ENCODE measurements around the gene FAM185A.
"Not testable (repeated sequence)": the region's sequence is repeated elsewhere in the genome, so short reads cannot be mapped to it uniquely, and the experiment has no call there.

Gene FAM185A

GRCh38 chr7:102748605-102749444, at the start of gene FAM185A:
FAM185A (plus strand) TSS chr7:102748999; CDS start chr7:102749208, 209 bp downstream.
- ATAC-seq (ENCODE audit: insufficient read depth, low read depth): peak; percentile 99
- H4K20me1 ChIP-seq (ENCODE audit: insufficient read depth, low read length); H3K27me3 ChIP-seq (ENCODE audit: insufficient read depth, low read length, poor library complexity); H3K36me3 ChIP-seq (ENCODE audit: insufficient read depth, low read length); H3K9me3 ChIP-seq (ENCODE audit: insufficient read depth, low read length, severe bottlenecking); H3K79me2 ChIP-seq (ENCODE audit: insufficient read depth, low read length): not testable (repeated sequence)
- Histone ChIP-seq H2AFZ (ENCODE audit: low read depth, low read length) (peak within 1 kb of the TSS; percentile 69), H3K4me3 (ENCODE audit: low read depth in 1 of 2, low read length in 2 of 2) (peak within 1 kb of the TSS; percentile 16 to 55; a peak in 3 of 4 replicates), H3K4me1 (ENCODE audit: insufficient read depth, low read length) (peaks cover 19% of the 10 kb centered on the region), H3K4me2 (ENCODE audit: insufficient read depth, low read length) (peak within 1 kb of the TSS; percentile 77), H3K9ac (ENCODE audit: low read depth, low read length) (peak within 1 kb of the TSS; percentile 62), H3K27ac (ENCODE audit: low read length) (peak within 1 kb of the TSS; percentile 6; the same call in 1 of the 2 replicates)
- peak; percentile 99 for DNase-seq

DNA sequence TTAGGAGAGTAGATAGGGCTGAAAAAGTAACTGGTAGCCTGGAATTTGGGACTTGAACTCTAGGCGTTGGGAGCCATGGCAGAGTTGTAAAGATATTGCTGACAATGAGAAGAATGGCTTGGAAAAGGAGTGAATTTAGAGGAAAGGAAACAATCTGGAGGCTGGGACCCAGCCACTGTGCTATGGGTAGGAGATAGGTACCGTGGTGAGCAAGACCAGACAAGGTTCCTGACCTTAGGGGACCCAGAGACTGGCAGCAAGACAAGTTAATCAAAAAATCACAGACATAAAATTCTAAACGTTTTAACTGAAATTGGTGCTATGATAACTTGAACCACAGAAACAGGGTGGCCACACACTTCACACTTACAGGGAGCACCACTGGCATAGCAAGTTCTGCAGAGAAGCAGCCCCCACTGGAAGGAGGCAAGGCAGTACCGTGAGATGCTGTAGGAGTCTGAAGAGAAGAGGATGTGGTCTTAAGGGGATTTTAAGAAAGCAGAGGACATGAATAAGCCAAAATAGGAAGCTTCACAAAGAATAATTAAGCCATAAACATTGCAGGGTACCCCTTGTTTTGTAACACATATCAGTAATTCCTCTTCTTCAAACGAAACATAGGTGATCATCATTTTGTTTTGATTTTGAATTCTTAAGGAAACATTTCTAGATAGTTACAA, 35.6 kb upstream of the FAM185A start:
- not testable (repeated sequence) for H3K36me3 ChIP-seq (ENCODE audit: insufficient read depth, low read length); H3K9me3 ChIP-seq (ENCODE audit: insufficient read depth, low read length, severe bottlenecking); DNase-seq; H3K9ac ChIP-seq (ENCODE audit: low read depth, low read length); H3K27me3 ChIP-seq (ENCODE audit: insufficient read depth, low read length, poor library complexity); H2AFZ ChIP-seq (ENCODE audit: low read depth, low read length); H3K79me2 ChIP-seq (ENCODE audit: insufficient read depth, low read length); H3K4me3 ChIP-seq (ENCODE audit: low read depth in 1 of 2, low read length in 2 of 2); H4K20me1 ChIP-seq (ENCODE audit: insufficient read depth, low read length); ATAC-seq (ENCODE audit: insufficient read depth, low read depth); H3K4me1 ChIP-seq (ENCODE audit: insufficient read depth, low read length); H3K27ac ChIP-seq (ENCODE audit: low read length); H3K4me2 ChIP-seq (ENCODE audit: insufficient read depth, low read length)

- H3K27me3 ChIP-seq (ENCODE audit: insufficient read depth, low read length, poor library complexity); H4K20me1 ChIP-seq (ENCODE audit: insufficient read depth, low read length); H3K79me2 ChIP-seq (ENCODE audit: insufficient read depth, low read length); H3K36me3 ChIP-seq (ENCODE audit: insufficient read depth, low read length); H3K9me3 ChIP-seq (ENCODE audit: insufficient read depth, low read length, severe bottlenecking); H3K4me1 ChIP-seq (ENCODE audit: insufficient read depth, low read length); ATAC-seq (ENCODE audit: insufficient read depth, low read depth); H2AFZ ChIP-seq (ENCODE audit: low read depth, low read length); H3K27ac ChIP-seq (ENCODE audit: low read length); H3K9ac ChIP-seq (ENCODE audit: low read depth, low read length); DNase-seq; H3K4me2 ChIP-seq (ENCODE audit: insufficient read depth, low read length); H3K4me3 ChIP-seq (ENCODE audit: low read depth in 1 of 2, low read length in 2 of 2): not testable (repeated sequence)
Observed at GRCh38 chr7:102713691-102714080, 35.1 kb upstream of the FAM185A start.

- H3K79me2 ChIP-seq (ENCODE audit: insufficient read depth, low read length); H3K36me3 ChIP-seq (ENCODE audit: insufficient read depth, low read length); H3K27ac ChIP-seq (ENCODE audit: low read length); H3K4me3 ChIP-seq (ENCODE audit: low read depth in 1 of 2, low read length in 2 of 2); H3K27me3 ChIP-seq (ENCODE audit: insufficient read depth, low read length, poor library complexity); H3K9ac ChIP-seq (ENCODE audit: low read depth, low read length); H4K20me1 ChIP-seq (ENCODE audit: insufficient read depth, low read length); ATAC-seq (ENCODE audit: insufficient read depth, low read depth); H3K4me2 ChIP-seq (ENCODE audit: insufficient read depth, low read length); DNase-seq; H3K4me1 ChIP-seq (ENCODE audit: insufficient read depth, low read length); H3K9me3 ChIP-seq (ENCODE audit: insufficient read depth, low read length, severe bottlenecking); H2AFZ ChIP-seq (ENCODE audit: low read depth, low read length): not testable (repeated sequence)
Observed at GRCh38 chr7:102714774-102715522, 33.9 kb upstream of the FAM185A start.

DNA sequence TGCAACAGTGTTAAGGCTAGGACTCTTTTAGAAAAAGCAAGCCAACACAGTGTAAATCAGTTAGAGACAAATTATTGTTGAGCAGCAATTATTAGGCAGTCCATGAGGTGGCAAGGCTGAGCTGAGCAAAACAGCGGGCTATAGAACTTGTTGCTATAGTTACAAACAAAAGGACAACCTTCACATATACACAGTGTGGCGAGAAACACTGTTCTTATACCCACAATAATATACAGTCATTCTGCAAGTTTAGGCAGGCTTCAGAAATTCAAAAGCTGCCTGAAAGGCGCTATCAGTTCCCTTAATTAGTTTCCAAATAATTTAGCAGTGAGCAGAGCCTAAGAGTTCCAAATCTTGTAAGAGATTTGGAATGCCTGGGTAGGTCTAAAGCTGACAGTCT, 33.1 kb upstream of the FAM185A start:
- not testable (repeated sequence) for DNase-seq; H4K20me1 ChIP-seq (ENCODE audit: insufficient read depth, low read length); H3K79me2 ChIP-seq (ENCODE audit: insufficient read depth, low read length); H3K27me3 ChIP-seq (ENCODE audit: insufficient read depth, low read length, poor library complexity); H3K4me2 ChIP-seq (ENCODE audit: insufficient read depth, low read length); H3K4me1 ChIP-seq (ENCODE audit: insufficient read depth, low read length); H2AFZ ChIP-seq (ENCODE audit: low read depth, low read length); H3K9me3 ChIP-seq (ENCODE audit: insufficient read depth, low read length, severe bottlenecking); H3K4me3 ChIP-seq (ENCODE audit: low read depth in 1 of 2, low read length in 2 of 2); ATAC-seq (ENCODE audit: insufficient read depth, low read depth); H3K36me3 ChIP-seq (ENCODE audit: insufficient read depth, low read length); H3K27ac ChIP-seq (ENCODE audit: low read length); H3K9ac ChIP-seq (ENCODE audit: low read depth, low read length)

GRCh38 chr7:102718491-102718890, 30.3 kb upstream of the FAM185A start:
- not testable (repeated sequence) for H3K9ac ChIP-seq (ENCODE audit: low read depth, low read length); ATAC-seq (ENCODE audit: insufficient read depth, low read depth); H3K27me3 ChIP-seq (ENCODE audit: insufficient read depth, low read length, poor library complexity); H3K79me2 ChIP-seq (ENCODE audit: insufficient read depth, low read length); H4K20me1 ChIP-seq (ENCODE audit: insufficient read depth, low read length); H3K36me3 ChIP-seq (ENCODE audit: insufficient read depth, low read length); H3K4me1 ChIP-seq (ENCODE audit: insufficient read depth, low read length); H3K4me3 ChIP-seq (ENCODE audit: low read depth in 1 of 2, low read length in 2 of 2); H3K9me3 ChIP-seq (ENCODE audit: insufficient read depth, low read length, severe bottlenecking); DNase-seq; H3K27ac ChIP-seq (ENCODE audit: low read length); H2AFZ ChIP-seq (ENCODE audit: low read depth, low read length); H3K4me2 ChIP-seq (ENCODE audit: insufficient read depth, low read length)

DNA sequence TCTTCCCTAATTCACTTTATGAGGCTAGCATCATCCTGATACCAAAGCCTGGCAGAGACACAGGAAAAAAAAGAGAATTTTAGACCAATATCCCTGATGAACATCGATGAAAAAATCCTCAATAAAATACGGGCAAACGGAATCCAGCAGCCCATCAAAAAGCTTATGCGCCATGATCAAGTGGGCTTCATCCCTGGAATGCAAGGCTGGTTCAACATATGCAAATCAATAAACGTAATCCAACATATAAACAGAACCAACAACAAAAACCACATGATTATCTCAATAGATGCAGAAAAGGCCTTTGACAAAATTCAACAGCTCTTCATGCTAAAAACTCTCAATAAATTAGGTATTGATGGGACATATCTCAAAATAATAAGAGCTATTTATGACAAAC, 22.6 kb upstream of the FAM185A start:
- not testable (repeated sequence) for H2AFZ ChIP-seq (ENCODE audit: low read depth, low read length); H3K4me3 ChIP-seq (ENCODE audit: low read depth in 1 of 2, low read length in 2 of 2); H3K27ac ChIP-seq (ENCODE audit: low read length); H3K36me3 ChIP-seq (ENCODE audit: insufficient read depth, low read length); H3K79me2 ChIP-seq (ENCODE audit: insufficient read depth, low read length); H3K9ac ChIP-seq (ENCODE audit: low read depth, low read length); H4K20me1 ChIP-seq (ENCODE audit: insufficient read depth, low read length); H3K4me1 ChIP-seq (ENCODE audit: insufficient read depth, low read length); H3K27me3 ChIP-seq (ENCODE audit: insufficient read depth, low read length, poor library complexity); H3K4me2 ChIP-seq (ENCODE audit: insufficient read depth, low read length); DNase-seq; ATAC-seq (ENCODE audit: insufficient read depth, low read depth); H3K9me3 ChIP-seq (ENCODE audit: insufficient read depth, low read length, severe bottlenecking)

GRCh38 chr7:102729670-102730069, 19.1 kb upstream of the FAM185A start:
- DNase-seq; H3K79me2 ChIP-seq (ENCODE audit: insufficient read depth, low read length); H2AFZ ChIP-seq (ENCODE audit: low read depth, low read length); H3K27me3 ChIP-seq (ENCODE audit: insufficient read depth, low read length, poor library complexity); H3K4me3 ChIP-seq (ENCODE audit: low read depth in 1 of 2, low read length in 2 of 2); ATAC-seq (ENCODE audit: insufficient read depth, low read depth); H3K36me3 ChIP-seq (ENCODE audit: insufficient read depth, low read length); H3K9ac ChIP-seq (ENCODE audit: low read depth, low read length); H3K9me3 ChIP-seq (ENCODE audit: insufficient read depth, low read length, severe bottlenecking); H3K4me1 ChIP-seq (ENCODE audit: insufficient read depth, low read length); H3K27ac ChIP-seq (ENCODE audit: low read length); H3K4me2 ChIP-seq (ENCODE audit: insufficient read depth, low read length); H4K20me1 ChIP-seq (ENCODE audit: insufficient read depth, low read length): not testable (repeated sequence)

All from DND-41 (cell line).